H9 (cell line): Measurements from ENCODE around the gene PRMT6. TPM values are rescaled to one million over a fixed set of nuclear protein-coding genes. Genes with fewer than 3 reads are reported as not detected.

Experiments used
- DNase-seq: peaks from one replicate; pipeline ENCODE4 v3.0.0-alpha.2; 2017
- H2AFZ ChIP-seq: one replicate; pipeline ENCODE4 v1.6.1; 2013; ENCODE audit warnings: mild to moderate bottlenecking, low read length, control low read depth, moderate library complexity
- H2AK5ac ChIP-seq: 2 replicates; pipeline ENCODE4 v1.6.1; 2013; ENCODE audit warnings: low read length, control low read depth, mixed read lengths; ENCODE audit not compliant: insufficient read length
- H2BK120ac ChIP-seq: one replicate; pipeline ENCODE4 v1.6.1; 2013; ENCODE audit warnings: low read depth, mild to moderate bottlenecking, low read length, control low read depth, inconsistent platforms; ENCODE audit not compliant: poor library complexity, severe bottlenecking
- H2BK12ac ChIP-seq: 2 replicates; pipeline ENCODE4 v1.6.1; 2013; ENCODE audit warnings: low read length, control low read depth, mixed read lengths, low read depth; ENCODE audit not compliant: insufficient read length
- H2BK15ac ChIP-seq: 2 replicates; pipeline ENCODE4 v1.6.1; 2013; ENCODE audit warnings: low read depth, low read length, control low read depth
- H2BK20ac ChIP-seq: one replicate; pipeline ENCODE4 v1.6.1; 2013; ENCODE audit warnings: low read depth, mild to moderate bottlenecking, low read length, control low read depth, inconsistent platforms; ENCODE audit not compliant: poor library complexity, severe bottlenecking
- H2BK5ac ChIP-seq: 2 replicates; pipeline ENCODE4 v1.6.1; 2013; ENCODE audit warnings: low read length, control low read depth, mixed read lengths; ENCODE audit not compliant: insufficient read length
- H3K14ac ChIP-seq: 2 replicates; pipeline ENCODE4 v1.6.1; 2013; ENCODE audit warnings: low read length, control low read depth; ENCODE audit not compliant: insufficient read depth
- H3K18ac ChIP-seq: 2 replicates; pipeline ENCODE4 v1.6.1; 2013; ENCODE audit warnings: low read depth, mild to moderate bottlenecking, mixed read lengths, low read length, control low read depth; ENCODE audit not compliant: insufficient read length
- H3K23ac ChIP-seq: 2 replicates; pipeline ENCODE4 v1.6.1; 2013; ENCODE audit warnings: low read length, control low read depth, mixed read lengths, low read depth; ENCODE audit not compliant: insufficient read length
- H3K23me2 ChIP-seq: 2 replicates; pipeline ENCODE4 v1.6.1; 2013; ENCODE audit warnings: low read depth, mild to moderate bottlenecking, mixed read lengths, low read length, control low read depth; ENCODE audit not compliant: insufficient read length, poor library complexity, severe bottlenecking
- H3K27ac ChIP-seq: 2 replicates; pipeline ENCODE4 v1.5.1; 2013; ENCODE audit warnings: low read length, control low read depth, mixed read lengths, low read depth; ENCODE audit not compliant: insufficient read length
- H3K27me3 ChIP-seq: 2 replicates; pipeline ENCODE4 v1.6.1; 2013; ENCODE audit warnings: low read length, control low read depth, inconsistent platforms; ENCODE audit not compliant: insufficient read depth
- H3K4ac ChIP-seq: 2 replicates; pipeline ENCODE4 v1.6.1; 2013; ENCODE audit warnings: low read depth, mild to moderate bottlenecking, control low read depth, inconsistent platforms, low read length, moderate library complexity
- H3K4me1 ChIP-seq: 2 replicates; pipeline ENCODE4 v1.6.1; 2013; ENCODE audit warnings: low read length, control low read depth, inconsistent platforms; ENCODE audit not compliant: insufficient read depth
- H3K4me2 ChIP-seq: 2 replicates; pipeline ENCODE4 v1.6.1; 2013; ENCODE audit warnings: low read length, control low read depth, mixed read lengths; ENCODE audit not compliant: insufficient read length, insufficient read depth
- H3K56ac ChIP-seq: 2 replicates; pipeline ENCODE4 v1.6.1; 2013; ENCODE audit warnings: low read depth, mild to moderate bottlenecking, mixed read lengths, low read length, control low read depth; ENCODE audit not compliant: insufficient read length
- H3K79me1 ChIP-seq: 2 replicates; pipeline ENCODE4 v1.6.1; 2013; ENCODE audit warnings: low read depth, mild to moderate bottlenecking, moderate library complexity, low read length, control low read depth, inconsistent platforms; ENCODE audit not compliant: insufficient read depth, poor library complexity, severe bottlenecking
- H3K79me2 ChIP-seq: 2 replicates; pipeline ENCODE4 v1.6.1; 2013; ENCODE audit warnings: low read length, control low read depth, inconsistent platforms; ENCODE audit not compliant: insufficient read depth
- H3K9ac ChIP-seq: 2 replicates; pipeline ENCODE4 v1.6.1; 2013; ENCODE audit warnings: low read length, control low read depth, mixed read lengths; ENCODE audit not compliant: insufficient read length; ENCODE audit errors: extremely low read depth
- H3K9me3 ChIP-seq: one replicate; pipeline ENCODE4 v1.6.1; 2013; ENCODE audit warnings: low read depth, low read length, inconsistent platforms; ENCODE audit not compliant: control insufficient read depth
- H3T11ph ChIP-seq: one replicate; pipeline ENCODE4 v1.6.1; 2013; ENCODE audit warnings: mild to moderate bottlenecking, low read length, control low read depth, inconsistent platforms
- H4K20me1 ChIP-seq: one replicate; pipeline ENCODE4 v1.6.1; 2013; ENCODE audit not compliant: control insufficient read depth, insufficient read length, insufficient read depth
- H4K5ac ChIP-seq: 2 replicates; pipeline ENCODE4 v1.6.1; 2013; ENCODE audit warnings: low read depth, mild to moderate bottlenecking, mixed read lengths, low read length, control low read depth; ENCODE audit not compliant: insufficient read length
- H4K8ac ChIP-seq: replicated peaks from 2 replicates; pipeline ENCODE4 v1.6.1; 2013; ENCODE audit warnings: low read length, control low read depth, mixed read lengths, low read depth; ENCODE audit not compliant: insufficient read length
- H4K91ac ChIP-seq: 2 replicates; pipeline ENCODE4 v1.6.1; 2013; ENCODE audit warnings: low read depth, mild to moderate bottlenecking, moderate library complexity, mixed read lengths, low read length, control low read depth; ENCODE audit not compliant: insufficient read length
- H3K27ac Mint-ChIP-seq, 3 experiments: 2 replicates in 2 of 3; 3 replicates in 1 of 3; pipeline ENCODE4 v1.8.0; 2020 to 2021; ENCODE audit warnings: mixed read lengths in 3 of 3, mild to moderate bottlenecking in 1 of 3, moderate library complexity in 1 of 3
- H3K27me3 Mint-ChIP-seq: 2 replicates; pipeline ENCODE4 v1.8.0; 2021; ENCODE audit warnings: low read depth, mild to moderate bottlenecking, moderate library complexity, mixed read lengths
- H3K36me3 Mint-ChIP-seq, 3 experiments: 2 replicates in 2 of 3; 3 replicates in 1 of 3; pipeline ENCODE4 v1.8.0; 2020 to 2021; ENCODE audit warnings: low read depth in 3 of 3, mixed read lengths in 3 of 3; ENCODE audit not compliant: insufficient read depth in 1 of 3
- H3K4me1 Mint-ChIP-seq, 2 experiments: 2 replicates each; pipeline ENCODE4 v1.8.0; 2020; ENCODE audit warnings: mixed read lengths in 2 of 2
- H3K4me3 Mint-ChIP-seq, 2 experiments: 2 replicates in 1 of 2; 3 replicates in 1 of 2; pipeline ENCODE4 v1.8.0; 2020 to 2021; ENCODE audit warnings: mild to moderate bottlenecking in 2 of 2, mixed read lengths in 2 of 2, moderate library complexity in 1 of 2
- H3K9me3 Mint-ChIP-seq, 2 experiments: 2 replicates in 1 of 2; 3 replicates in 1 of 2; pipeline ENCODE4 v1.8.0; 2020; ENCODE audit warnings: mild to moderate bottlenecking in 2 of 2, mixed read lengths in 2 of 2, moderate library complexity in 1 of 2
- WGBS: extraction: QIAGEN DNeasy Blood & Tissue Kit; methylation state at CpG from one replicate; pipeline ENCODE4 v1.1.7; 2013; ENCODE audit warnings: missing lambda C conversion rate, low lambda C conversion rate, mixed read lengths; ENCODE audit not compliant: insufficient read length; ENCODE audit errors: extremely low coverage; 5-methylcytosine and 5-hydroxymethylcytosine counted together
- total RNA-seq: library from RNA; stranded (reverse); gene quantifications from 2 replicates; pipeline ENCODE4 v1.2.1, GENCODE V29; 2021
- TF ChIP-seq, protein P1 (sequence below): fragments of 200-600 bp; sonication (generic); conservative IDR thresholded peaks from 3 replicates; pipeline ENCODE4 v1.8.0; 2021; ENCODE audit warnings: antibody characterized with exemption, mild to moderate bottlenecking

PRMT6 gene
- total RNA-seq, 1 experiment from 2014 or later, result 37.5 TPM

DNA sequence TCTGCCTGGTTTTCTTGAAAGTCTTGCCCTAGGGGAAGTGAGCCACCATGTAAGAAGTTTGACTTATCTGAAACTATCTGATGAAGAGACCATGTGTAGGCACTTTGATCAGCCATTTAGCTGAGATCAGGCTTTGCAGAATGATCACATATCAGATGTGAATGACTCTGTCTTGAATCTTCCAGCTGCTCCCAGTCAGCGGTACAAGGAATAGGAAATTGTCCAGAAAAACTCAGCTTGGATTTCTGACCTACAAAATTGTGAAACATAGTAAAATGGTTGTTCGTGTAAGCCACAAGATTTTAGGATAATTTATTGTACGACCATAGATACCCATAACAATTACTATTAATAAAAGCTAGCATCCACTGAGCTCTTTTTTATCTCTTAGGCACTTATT is 42.5 kb downstream of the PRMT6 start:
- Histone ChIP-seq H3K4me2 (no peak overlapping the region), H2BK12ac (no peak overlapping the region), H4K8ac (no peak overlapping the region), H4K20me1 (no peaks in the 10 kb centered on the region), H3K23me2 (no peaks in the 10 kb centered on the region), H3K9ac (no peak overlapping the region), H2AFZ (no peak overlapping the region), H3K79me2 (no peaks in the 10 kb centered on the region), H2BK120ac (no peak overlapping the region), H4K91ac (no peak overlapping the region), H2BK15ac (no peak overlapping the region), H3K23ac (no peak overlapping the region), H3K4me1 (no peaks in the 10 kb centered on the region), H3T11ph (no peak overlapping the region), H3K14ac (no peak overlapping the region), H3K56ac (no peak overlapping the region), H4K5ac (no peak overlapping the region), H3K27ac (no peak overlapping the region), H3K18ac (no peak overlapping the region), H2BK5ac (no peak overlapping the region), H2AK5ac (no peak overlapping the region), H3K27me3 (no peaks in the 10 kb centered on the region), H2BK20ac (no peak overlapping the region), H3K4ac (no peak overlapping the region), H3K79me1 (no peaks in the 10 kb centered on the region), H3K9me3 (no peaks in the 10 kb centered on the region)
- H3K27ac Mint-ChIP-seq, result no peak overlapping the region
- TF ChIP-seq, protein P1, sequence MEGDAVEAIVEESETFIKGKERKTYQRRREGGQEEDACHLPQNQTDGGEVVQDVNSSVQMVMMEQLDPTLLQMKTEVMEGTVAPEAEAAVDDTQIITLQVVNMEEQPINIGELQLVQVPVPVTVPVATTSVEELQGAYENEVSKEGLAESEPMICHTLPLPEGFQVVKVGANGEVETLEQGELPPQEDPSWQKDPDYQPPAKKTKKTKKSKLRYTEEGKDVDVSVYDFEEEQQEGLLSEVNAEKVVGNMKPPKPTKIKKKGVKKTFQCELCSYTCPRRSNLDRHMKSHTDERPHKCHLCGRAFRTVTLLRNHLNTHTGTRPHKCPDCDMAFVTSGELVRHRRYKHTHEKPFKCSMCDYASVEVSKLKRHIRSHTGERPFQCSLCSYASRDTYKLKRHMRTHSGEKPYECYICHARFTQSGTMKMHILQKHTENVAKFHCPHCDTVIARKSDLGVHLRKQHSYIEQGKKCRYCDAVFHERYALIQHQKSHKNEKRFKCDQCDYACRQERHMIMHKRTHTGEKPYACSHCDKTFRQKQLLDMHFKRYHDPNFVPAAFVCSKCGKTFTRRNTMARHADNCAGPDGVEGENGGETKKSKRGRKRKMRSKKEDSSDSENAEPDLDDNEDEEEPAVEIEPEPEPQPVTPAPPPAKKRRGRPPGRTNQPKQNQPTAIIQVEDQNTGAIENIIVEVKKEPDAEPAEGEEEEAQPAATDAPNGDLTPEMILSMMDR, result no peak
- no peaks in the 10 kb centered on the region for H3K4me1 Mint-ChIP-seq
- no peaks in the 10 kb centered on the region for H3K27me3 Mint-ChIP-seq
- H3K4me3 Mint-ChIP-seq, result no peak overlapping the region
- H3K36me3 Mint-ChIP-seq, result no peaks in the 10 kb centered on the region; a peak in 1 of 7 replicates
- H3K9me3 Mint-ChIP-seq, result no peaks in the 10 kb centered on the region; a peak in 1 of 5 replicates
- WGBS, result no CpG with 5 or more reads among the region's 3 CpGs
- no peak for DNase-seq
